Measurements from ENCODE around the gene CNNM3. TPM values are rescaled to one million over a fixed set of nuclear protein-coding genes. Genes with fewer than 3 reads are reported as not detected.

CNNM3 gene
- total RNA-seq, 1 experiment from 2014 or later: 34.0 TPM

DNA sequence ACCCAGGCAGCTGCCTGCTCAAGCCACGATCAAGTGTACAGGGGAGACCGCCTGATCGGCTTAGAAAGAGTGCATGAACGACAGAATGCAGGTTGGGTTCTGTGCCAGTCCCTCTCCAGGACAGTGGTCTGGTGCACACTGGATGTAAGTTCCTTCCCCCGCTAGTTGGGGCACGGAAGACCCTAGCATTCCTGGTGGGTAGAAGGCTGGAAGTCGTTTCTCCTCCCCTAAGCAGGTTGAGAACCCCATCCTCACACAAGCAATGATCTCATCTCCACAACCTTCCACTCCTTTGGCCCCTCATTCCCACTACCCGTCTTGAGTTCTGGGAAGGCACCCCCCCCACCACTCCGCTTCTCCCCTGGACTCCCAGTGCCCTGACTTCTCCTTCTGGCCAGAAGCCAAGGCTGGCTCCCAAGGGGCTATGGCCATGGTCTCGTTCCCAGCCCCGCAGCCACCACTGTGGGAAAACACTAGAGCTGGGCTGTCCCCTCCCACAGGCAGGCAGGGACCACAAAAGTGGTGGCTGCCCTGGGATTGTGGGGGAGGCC is 43.1 kb downstream of the CNNM3 start:
- Histone ChIP-seq H3K27me3 (ENCODE audit: control insufficient read depth, insufficient read depth, low read length) (no peaks in the 10 kb centered on the region), H3K36me3 (ENCODE audit: control insufficient read depth, insufficient read depth, low read length) (peaks cover 7% of the 10 kb centered on the region; the same call in 1 of the 2 replicates), H3K4me1 (ENCODE audit: control insufficient read depth, insufficient read depth, low read length) (peaks cover 15% of the 10 kb centered on the region), H3K27ac (ENCODE audit: low read length) (peak overlapping the region; percentile 75), H3K9me3 (ENCODE audit: control insufficient read depth, insufficient read depth, low read depth, low read length) (no peaks in the 10 kb centered on the region), H3K4me3 (ENCODE audit: low read depth in 2 of 2, low read length in 2 of 2) (peak overlapping the region in 1 of 2 experiments; percentile 67; a peak in 2 of 4 replicates)
- peak; percentile 12; the same call in 1 of the 2 replicates for ATAC-seq
- in situ Hi-C loops (cut with HindIII; ENCODE audit: low pct_unique_long_range_greater_than_20kb, low sequenced_read_pairs): no loop called here
- no TSS peak for BruUV-seq (replicated peaks)
- TF ChIP-seq, protein P1, sequence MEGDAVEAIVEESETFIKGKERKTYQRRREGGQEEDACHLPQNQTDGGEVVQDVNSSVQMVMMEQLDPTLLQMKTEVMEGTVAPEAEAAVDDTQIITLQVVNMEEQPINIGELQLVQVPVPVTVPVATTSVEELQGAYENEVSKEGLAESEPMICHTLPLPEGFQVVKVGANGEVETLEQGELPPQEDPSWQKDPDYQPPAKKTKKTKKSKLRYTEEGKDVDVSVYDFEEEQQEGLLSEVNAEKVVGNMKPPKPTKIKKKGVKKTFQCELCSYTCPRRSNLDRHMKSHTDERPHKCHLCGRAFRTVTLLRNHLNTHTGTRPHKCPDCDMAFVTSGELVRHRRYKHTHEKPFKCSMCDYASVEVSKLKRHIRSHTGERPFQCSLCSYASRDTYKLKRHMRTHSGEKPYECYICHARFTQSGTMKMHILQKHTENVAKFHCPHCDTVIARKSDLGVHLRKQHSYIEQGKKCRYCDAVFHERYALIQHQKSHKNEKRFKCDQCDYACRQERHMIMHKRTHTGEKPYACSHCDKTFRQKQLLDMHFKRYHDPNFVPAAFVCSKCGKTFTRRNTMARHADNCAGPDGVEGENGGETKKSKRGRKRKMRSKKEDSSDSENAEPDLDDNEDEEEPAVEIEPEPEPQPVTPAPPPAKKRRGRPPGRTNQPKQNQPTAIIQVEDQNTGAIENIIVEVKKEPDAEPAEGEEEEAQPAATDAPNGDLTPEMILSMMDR (IDR thresholded peaks at IDR 0.05): no peak
- TF ChIP-seq SIN3A (IDR thresholded peaks at IDR 0.05; ENCODE audit: borderline replicate concordance, insufficient read depth, low read depth, low read length): no peak
- TF ChIP-seq, protein P2, sequence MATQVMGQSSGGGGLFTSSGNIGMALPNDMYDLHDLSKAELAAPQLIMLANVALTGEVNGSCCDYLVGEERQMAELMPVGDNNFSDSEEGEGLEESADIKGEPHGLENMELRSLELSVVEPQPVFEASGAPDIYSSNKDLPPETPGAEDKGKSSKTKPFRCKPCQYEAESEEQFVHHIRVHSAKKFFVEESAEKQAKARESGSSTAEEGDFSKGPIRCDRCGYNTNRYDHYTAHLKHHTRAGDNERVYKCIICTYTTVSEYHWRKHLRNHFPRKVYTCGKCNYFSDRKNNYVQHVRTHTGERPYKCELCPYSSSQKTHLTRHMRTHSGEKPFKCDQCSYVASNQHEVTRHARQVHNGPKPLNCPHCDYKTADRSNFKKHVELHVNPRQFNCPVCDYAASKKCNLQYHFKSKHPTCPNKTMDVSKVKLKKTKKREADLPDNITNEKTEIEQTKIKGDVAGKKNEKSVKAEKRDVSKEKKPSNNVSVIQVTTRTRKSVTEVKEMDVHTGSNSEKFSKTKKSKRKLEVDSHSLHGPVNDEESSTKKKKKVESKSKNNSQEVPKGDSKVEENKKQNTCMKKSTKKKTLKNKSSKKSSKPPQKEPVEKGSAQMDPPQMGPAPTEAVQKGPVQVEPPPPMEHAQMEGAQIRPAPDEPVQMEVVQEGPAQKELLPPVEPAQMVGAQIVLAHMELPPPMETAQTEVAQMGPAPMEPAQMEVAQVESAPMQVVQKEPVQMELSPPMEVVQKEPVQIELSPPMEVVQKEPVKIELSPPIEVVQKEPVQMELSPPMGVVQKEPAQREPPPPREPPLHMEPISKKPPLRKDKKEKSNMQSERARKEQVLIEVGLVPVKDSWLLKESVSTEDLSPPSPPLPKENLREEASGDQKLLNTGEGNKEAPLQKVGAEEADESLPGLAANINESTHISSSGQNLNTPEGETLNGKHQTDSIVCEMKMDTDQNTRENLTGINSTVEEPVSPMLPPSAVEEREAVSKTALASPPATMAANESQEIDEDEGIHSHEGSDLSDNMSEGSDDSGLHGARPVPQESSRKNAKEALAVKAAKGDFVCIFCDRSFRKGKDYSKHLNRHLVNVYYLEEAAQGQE (IDR thresholded peaks at IDR 0.05; ENCODE audit: insufficient read depth in 1 of 2, low read depth in 2 of 2, low read length in 1 of 2): no peak
- TF ChIP-seq POLR2AphosphoS5 (IDR thresholded peaks at IDR 0.05; ENCODE audit: low read depth, low read length): no peak; the same call in 1 of the 2 replicates
- no peak for TF ChIP-seq TCF7L2 (IDR thresholded peaks at IDR 0.05; ENCODE audit: low read depth, low read length)
- intact Hi-C loops (cut with micrococcal nuclease; ENCODE audit: unreplicated experiment): loop anchor here (2.0 kb wide), 1 partner anchor 96 kb away; no protein-coding TSS in a partner anchor
- no peak for DNase-seq (ENCODE audit: low read depth, low spot score)
- ChIA-PET CTCF (interaction anchor here (0.6 to 2.0 kb wide), 7 partner anchors 10 to 253 kb away, joined by 3 to 9 read pairs (median 4); no protein-coding TSS in a partner anchor), POLR2A (no interaction called here)

DNA sequence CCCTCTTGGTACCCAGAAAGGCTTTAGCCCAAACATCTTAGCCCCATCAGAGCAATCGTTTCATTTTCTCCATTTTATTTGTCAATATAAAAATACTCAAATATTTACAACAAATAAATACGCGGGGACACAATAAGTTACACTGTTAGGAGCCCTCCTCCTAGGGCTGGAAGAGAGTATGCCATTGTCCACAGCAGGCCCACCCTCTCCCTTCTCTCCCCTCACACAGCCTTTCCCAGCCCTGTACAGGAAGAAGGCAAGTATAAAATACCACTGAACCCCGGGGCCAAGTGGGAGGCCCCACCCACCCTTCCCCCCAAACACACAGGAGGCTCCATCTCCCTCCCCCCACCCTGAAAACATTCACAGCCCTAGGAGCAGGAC is 43.6 kb downstream of the CNNM3 start:
- in situ Hi-C loops (cut with HindIII; ENCODE audit: low pct_unique_long_range_greater_than_20kb, low sequenced_read_pairs) (no loop called here), intact Hi-C loops (cut with micrococcal nuclease; ENCODE audit: unreplicated experiment) (loop anchor here (2.0 kb wide), 1 partner anchor 95 kb away; no protein-coding TSS in a partner anchor)
- CTCF ChIA-PET: no interaction called here
- ATAC-seq (no peak), DNase-seq (ENCODE audit: low read depth, low spot score) (no peak)
- no peaks in the 10 kb centered on the region for H3K27me3 ChIP-seq (ENCODE audit: control insufficient read depth, insufficient read depth, low read length)
- peaks cover 15% of the 10 kb centered on the region for H3K4me1 ChIP-seq (ENCODE audit: control insufficient read depth, insufficient read depth, low read length)
- no peak overlapping the region for H3K4me3 ChIP-seq (ENCODE audit: low read depth in 2 of 2, low read length in 2 of 2)
- no peak overlapping the region for H3K27ac ChIP-seq (ENCODE audit: low read length)
- no peaks in the 10 kb centered on the region for H3K9me3 ChIP-seq (ENCODE audit: control insufficient read depth, insufficient read depth, low read depth, low read length)
- POLR2A ChIA-PET: no interaction called here
- H3K36me3 ChIP-seq (ENCODE audit: control insufficient read depth, insufficient read depth, low read length): peaks cover 7% of the 10 kb centered on the region; the same call in 1 of the 2 replicates
- TF ChIP-seq, protein P2 (IDR thresholded peaks at IDR 0.05; ENCODE audit: insufficient read depth in 1 of 2, low read depth in 2 of 2, low read length in 1 of 2): no peak
- TF ChIP-seq TCF7L2 (IDR thresholded peaks at IDR 0.05; ENCODE audit: low read depth, low read length): no peak
- no peak for TF ChIP-seq SIN3A (IDR thresholded peaks at IDR 0.05; ENCODE audit: borderline replicate concordance, insufficient read depth, low read depth, low read length)
- TF ChIP-seq, protein P1 (IDR thresholded peaks at IDR 0.05): no peak
- TF ChIP-seq POLR2AphosphoS5 (IDR thresholded peaks at IDR 0.05; ENCODE audit: low read depth, low read length): no peak; the same call in 1 of the 2 replicates
- no TSS peak for BruUV-seq (replicated peaks)
